SK-N-SH treated with all-trans-retinoic acid at 6 μM for 48 hours (cell line): ENCODE data around the gene EFEMP1.
"Not testable (repeated sequence)": the region's sequence is repeated elsewhere in the genome, so short reads cannot be mapped to it uniquely, and the experiment has no call there.

Experiments used
- ATAC-seq: fragments of 200-7000 bp; cut with Tn5 transposase; 3 replicates; pipeline ENCODE4 v1.9.1; 2020; ENCODE audit warnings: mild to moderate bottlenecking, moderate library complexity
- ARNTL ChIP-seq: fragments of 450-650 bp; formaldehyde crosslinking; IDR thresholded peaks from 2 replicates; pipeline ENCODE4 v1.5.0; 2020; ENCODE audit warnings: low read depth, mild to moderate bottlenecking, moderate library complexity, borderline replicate concordance
- BACH2 ChIP-seq: fragments of 250-450 bp; sonication (Bioruptor Pico); IDR thresholded peaks from 2 replicates; pipeline ENCODE4 v1.9.0; 2021; ENCODE audit warnings: mild to moderate bottlenecking, borderline replicate concordance
- CSDC2 ChIP-seq: fragments of 250-450 bp; sonication (Bioruptor Pico); IDR thresholded peaks from 2 replicates; pipeline ENCODE4 v1.5.0; 2020; ENCODE audit warnings: mild to moderate bottlenecking, moderate library complexity
- OSR1 ChIP-seq: fragments of 250-450 bp; sonication (Bioruptor Pico); IDR thresholded peaks from 2 replicates; pipeline ENCODE4 v1.8.0; 2022; ENCODE audit warnings: moderate library complexity, mild to moderate bottlenecking, inconsistent platforms
- RARB ChIP-seq: fragments of 250-450 bp; sonication (Bioruptor Pico); IDR thresholded peaks from 2 replicates; pipeline ENCODE4 v1.8.0; 2021; ENCODE audit warnings: mild to moderate bottlenecking, moderate library complexity
- SNAI2 ChIP-seq: fragments of 250-450 bp; sonication (Bioruptor Pico); IDR thresholded peaks from 2 replicates; pipeline ENCODE4 v1.5.0; 2020; ENCODE audit warnings: mild to moderate bottlenecking, moderate library complexity
- TCF4 ChIP-seq: fragments of 250-450 bp; sonication (Bioruptor Pico); IDR thresholded peaks from 2 replicates; pipeline ENCODE4 v1.8.0; 2021; ENCODE audit warnings: mild to moderate bottlenecking, moderate library complexity, borderline replicate concordance
- TOX ChIP-seq: fragments of 250-450 bp; sonication (Bioruptor Pico); IDR thresholded peaks from 2 replicates; pipeline ENCODE4 v1.8.0; 2021; ENCODE audit warnings: mild to moderate bottlenecking, moderate library complexity, borderline replicate concordance
- ZNF565 ChIP-seq: fragments of 450-650 bp; formaldehyde crosslinking; conservative IDR thresholded peaks from 2 replicates; pipeline ENCODE4 v1.5.0; 2020; ENCODE audit warnings: low read depth, mild to moderate bottlenecking, moderate library complexity
- ZNF70 ChIP-seq: fragments of 450-650 bp; formaldehyde crosslinking; IDR thresholded peaks from 2 replicates; pipeline ENCODE4 v1.5.0; 2020; ENCODE audit warnings: mild to moderate bottlenecking, moderate library complexity
- ZNF8 ChIP-seq: fragments of 450-650 bp; formaldehyde crosslinking; IDR thresholded peaks from 2 replicates; pipeline ENCODE4 v1.5.0; 2020; ENCODE audit warnings: mild to moderate bottlenecking, moderate library complexity
- TF ChIP-seq, protein P1 (sequence below): fragments of 250-450 bp; sonication (Bioruptor Pico); IDR thresholded peaks from 2 replicates; pipeline ENCODE4 v1.8.0; 2021; ENCODE audit warnings: low read depth, mild to moderate bottlenecking, moderate library complexity, borderline replicate concordance
- TF ChIP-seq, protein P2 (sequence below): fragments of 250-450 bp; sonication (Bioruptor Pico); IDR thresholded peaks from 2 replicates; pipeline ENCODE4 v1.5.0; 2020; ENCODE audit warnings: mild to moderate bottlenecking, moderate library complexity
- TF ChIP-seq, protein P3 (sequence below): fragments of 250-450 bp; sonication (Bioruptor Pico); IDR thresholded peaks from 2 replicates; pipeline ENCODE4 v1.5.1; 2021; ENCODE audit warnings: mild to moderate bottlenecking, moderate library complexity
- TF ChIP-seq, protein P4 (sequence below): fragments of 250-450 bp; sonication (Bioruptor Pico); IDR thresholded peaks from 2 replicates; pipeline ENCODE4 v1.8.0; 2020; ENCODE audit warnings: mild to moderate bottlenecking, moderate library complexity, borderline replicate concordance

EFEMP1 gene

DNA sequence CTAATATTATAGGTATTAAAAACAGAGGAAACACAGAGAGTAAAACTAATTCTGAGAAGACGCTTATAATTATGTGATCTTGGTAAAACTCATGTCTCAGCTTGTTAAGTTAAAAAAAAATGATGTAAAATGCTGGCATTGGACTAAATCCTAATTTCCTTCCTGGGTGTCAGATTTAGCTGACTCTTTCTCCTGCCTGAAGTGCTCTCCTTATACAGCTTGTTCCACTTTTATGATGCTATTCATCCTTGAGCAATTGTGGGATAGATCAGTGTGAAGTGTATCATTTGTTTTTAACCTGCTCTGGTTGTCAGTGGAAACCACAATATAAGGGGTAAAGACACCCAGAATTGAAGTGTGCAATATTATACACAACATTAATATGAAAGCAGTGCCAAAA is 84.9 kb downstream of the EFEMP1 start (continued):
- TF ChIP-seq, protein P1, sequence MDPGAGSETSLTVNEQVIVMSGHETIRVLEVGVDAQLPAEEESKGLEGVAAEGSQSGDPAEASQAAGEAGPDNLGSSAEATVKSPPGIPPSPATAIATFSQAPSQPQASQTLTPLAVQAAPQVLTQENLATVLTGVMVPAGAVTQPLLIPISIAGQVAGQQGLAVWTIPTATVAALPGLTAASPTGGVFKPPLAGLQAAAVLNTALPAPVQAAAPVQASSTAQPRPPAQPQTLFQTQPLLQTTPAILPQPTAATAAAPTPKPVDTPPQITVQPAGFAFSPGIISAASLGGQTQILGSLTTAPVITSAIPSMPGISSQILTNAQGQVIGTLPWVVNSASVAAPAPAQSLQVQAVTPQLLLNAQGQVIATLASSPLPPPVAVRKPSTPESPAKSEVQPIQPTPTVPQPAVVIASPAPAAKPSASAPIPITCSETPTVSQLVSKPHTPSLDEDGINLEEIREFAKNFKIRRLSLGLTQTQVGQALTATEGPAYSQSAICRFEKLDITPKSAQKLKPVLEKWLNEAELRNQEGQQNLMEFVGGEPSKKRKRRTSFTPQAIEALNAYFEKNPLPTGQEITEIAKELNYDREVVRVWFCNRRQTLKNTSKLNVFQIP (CRISPR knock-in tag) = no peak
- TF ChIP-seq TCF4 = no peak

DNA sequence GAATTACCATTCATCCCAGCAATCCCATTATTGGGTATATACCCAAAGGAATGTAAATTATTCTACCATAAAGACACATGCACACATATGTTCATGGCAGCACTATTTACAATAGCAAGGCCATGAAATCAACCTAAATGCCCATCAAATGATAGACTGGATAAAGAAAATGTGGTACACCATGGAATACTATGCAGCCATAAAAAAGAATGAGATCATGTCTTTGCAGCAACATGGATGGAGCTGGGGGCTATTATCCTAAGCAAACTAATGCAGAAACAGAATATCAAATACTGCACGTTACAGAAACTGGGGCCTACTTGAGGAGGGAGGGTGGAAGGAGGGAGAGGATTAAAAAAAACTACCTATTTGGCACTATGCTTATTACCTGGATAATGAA is 85.5 kb downstream of the EFEMP1 start:
- ATAC-seq = not testable (repeated sequence)

DNA sequence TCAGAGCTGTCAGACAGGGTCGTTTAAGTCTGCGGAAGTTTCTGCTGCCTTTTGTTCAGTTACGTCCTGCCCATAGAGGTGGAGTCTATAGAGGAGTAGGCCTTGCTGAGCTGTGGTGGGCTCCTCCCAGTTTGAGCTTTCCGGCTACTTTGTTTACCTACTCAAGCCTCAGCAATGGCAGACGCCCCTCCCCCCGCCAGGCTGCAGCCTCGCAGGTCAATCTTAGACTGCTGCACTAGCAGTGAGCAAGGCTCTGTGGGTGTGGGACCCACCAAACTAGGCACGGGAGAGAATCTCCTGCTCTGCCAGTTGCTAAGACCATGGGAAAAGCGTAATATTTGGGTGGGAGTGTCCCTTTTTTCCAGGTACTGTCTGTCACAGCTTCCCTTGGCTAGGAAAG is 86.5 kb downstream of the EFEMP1 start:
- TF ChIP-seq CSDC2 (CRISPR knock-in tag) = no peak
- no peak for ATAC-seq

DNA sequence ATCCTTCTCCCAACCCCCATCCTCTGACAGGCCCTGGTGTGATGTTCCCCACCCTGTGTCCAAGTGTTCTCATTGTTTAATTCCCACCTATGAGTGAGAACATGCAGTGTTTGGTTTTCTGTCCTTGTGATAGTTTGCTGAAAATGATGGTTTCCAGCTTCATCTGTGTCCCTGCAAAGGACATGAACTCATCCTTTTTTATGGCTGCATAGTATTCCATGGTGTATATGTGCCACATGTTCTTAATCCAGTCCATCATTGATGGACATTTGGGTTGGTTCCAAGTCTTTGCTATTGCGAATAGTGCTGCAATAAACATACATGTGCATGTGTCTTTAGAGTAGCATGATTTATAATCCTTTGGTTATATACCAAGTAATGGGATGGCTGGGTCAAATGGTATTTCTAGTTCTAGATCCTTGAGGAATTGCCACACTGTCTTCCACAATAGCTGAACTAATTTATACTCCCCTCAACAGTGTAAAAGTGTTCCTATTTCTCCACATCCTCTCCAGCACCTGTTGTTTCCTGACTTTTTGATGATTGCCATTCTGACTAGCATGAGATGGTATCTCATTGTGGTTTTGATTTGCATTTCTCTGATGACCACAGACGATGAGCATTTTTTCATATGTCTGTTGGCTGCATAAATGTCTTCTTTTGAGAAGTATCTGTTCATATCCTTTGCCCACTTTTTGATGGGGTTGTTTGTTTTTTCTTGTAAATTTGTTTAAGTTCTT is 91.7 kb downstream of the EFEMP1 start:
- not testable (repeated sequence) for ATAC-seq

DNA sequence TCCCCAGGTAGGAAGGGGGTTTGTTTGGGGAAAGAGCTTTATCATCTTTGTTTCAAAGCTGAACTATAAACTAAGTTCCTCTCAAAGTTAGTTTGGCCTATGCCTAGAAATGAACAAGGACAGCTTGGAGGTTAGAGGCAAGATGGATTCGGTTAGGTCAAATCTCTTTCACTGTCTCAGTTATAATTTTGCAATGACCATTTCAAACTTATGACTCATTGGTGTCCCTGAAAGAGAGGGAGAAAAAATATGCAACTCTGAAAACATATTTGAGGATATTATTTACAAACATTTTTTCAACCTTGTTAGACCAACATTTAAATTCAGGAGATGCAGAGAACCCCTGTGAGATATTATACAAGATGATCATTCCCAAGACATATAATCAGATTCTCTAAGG is 95.7 kb downstream of the EFEMP1 start:
- ATAC-seq = no peak
- TF ChIP-seq OSR1 = no peak
- TF ChIP-seq, protein P1 (CRISPR knock-in tag) = no peak
- no peak for TF ChIP-seq SNAI2 (CRISPR knock-in tag)
- TF ChIP-seq TOX (CRISPR knock-in tag) = no peak
- TF ChIP-seq ZNF8 = no peak
- TF ChIP-seq, protein P2, sequence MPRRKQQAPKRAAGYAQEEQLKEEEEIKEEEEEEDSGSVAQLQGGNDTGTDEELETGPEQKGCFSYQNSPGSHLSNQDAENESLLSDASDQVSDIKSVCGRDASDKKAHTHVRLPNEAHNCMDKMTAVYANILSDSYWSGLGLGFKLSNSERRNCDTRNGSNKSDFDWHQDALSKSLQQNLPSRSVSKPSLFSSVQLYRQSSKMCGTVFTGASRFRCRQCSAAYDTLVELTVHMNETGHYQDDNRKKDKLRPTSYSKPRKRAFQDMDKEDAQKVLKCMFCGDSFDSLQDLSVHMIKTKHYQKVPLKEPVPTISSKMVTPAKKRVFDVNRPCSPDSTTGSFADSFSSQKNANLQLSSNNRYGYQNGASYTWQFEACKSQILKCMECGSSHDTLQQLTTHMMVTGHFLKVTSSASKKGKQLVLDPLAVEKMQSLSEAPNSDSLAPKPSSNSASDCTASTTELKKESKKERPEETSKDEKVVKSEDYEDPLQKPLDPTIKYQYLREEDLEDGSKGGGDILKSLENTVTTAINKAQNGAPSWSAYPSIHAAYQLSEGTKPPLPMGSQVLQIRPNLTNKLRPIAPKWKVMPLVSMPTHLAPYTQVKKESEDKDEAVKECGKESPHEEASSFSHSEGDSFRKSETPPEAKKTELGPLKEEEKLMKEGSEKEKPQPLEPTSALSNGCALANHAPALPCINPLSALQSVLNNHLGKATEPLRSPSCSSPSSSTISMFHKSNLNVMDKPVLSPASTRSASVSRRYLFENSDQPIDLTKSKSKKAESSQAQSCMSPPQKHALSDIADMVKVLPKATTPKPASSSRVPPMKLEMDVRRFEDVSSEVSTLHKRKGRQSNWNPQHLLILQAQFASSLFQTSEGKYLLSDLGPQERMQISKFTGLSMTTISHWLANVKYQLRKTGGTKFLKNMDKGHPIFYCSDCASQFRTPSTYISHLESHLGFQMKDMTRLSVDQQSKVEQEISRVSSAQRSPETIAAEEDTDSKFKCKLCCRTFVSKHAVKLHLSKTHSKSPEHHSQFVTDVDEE = no peak
- no peak for TF ChIP-seq RARB (CRISPR knock-in tag)
- no peak for TF ChIP-seq ZNF565 (CRISPR knock-in tag)
- TF ChIP-seq, protein P3, sequence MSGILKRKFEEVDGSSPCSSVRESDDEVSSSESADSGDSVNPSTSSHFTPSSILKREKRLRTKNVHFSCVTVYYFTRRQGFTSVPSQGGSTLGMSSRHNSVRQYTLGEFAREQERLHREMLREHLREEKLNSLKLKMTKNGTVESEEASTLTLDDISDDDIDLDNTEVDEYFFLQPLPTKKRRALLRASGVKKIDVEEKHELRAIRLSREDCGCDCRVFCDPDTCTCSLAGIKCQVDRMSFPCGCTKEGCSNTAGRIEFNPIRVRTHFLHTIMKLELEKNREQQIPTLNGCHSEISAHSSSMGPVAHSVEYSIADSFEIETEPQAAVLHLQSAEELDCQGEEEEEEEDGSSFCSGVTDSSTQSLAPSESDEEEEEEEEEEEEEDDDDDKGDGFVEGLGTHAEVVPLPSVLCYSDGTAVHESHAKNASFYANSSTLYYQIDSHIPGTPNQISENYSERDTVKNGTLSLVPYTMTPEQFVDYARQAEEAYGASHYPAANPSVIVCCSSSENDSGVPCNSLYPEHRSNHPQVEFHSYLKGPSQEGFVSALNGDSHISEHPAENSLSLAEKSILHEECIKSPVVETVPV = no peak
- TF ChIP-seq, protein P4, sequence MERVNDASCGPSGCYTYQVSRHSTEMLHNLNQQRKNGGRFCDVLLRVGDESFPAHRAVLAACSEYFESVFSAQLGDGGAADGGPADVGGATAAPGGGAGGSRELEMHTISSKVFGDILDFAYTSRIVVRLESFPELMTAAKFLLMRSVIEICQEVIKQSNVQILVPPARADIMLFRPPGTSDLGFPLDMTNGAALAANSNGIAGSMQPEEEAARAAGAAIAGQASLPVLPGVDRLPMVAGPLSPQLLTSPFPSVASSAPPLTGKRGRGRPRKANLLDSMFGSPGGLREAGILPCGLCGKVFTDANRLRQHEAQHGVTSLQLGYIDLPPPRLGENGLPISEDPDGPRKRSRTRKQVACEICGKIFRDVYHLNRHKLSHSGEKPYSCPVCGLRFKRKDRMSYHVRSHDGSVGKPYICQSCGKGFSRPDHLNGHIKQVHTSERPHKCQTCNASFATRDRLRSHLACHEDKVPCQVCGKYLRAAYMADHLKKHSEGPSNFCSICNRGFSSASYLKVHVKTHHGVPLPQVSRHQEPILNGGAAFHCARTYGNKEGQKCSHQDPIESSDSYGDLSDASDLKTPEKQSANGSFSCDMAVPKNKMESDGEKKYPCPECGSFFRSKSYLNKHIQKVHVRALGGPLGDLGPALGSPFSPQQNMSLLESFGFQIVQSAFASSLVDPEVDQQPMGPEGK (CRISPR knock-in tag) = no peak

DNA sequence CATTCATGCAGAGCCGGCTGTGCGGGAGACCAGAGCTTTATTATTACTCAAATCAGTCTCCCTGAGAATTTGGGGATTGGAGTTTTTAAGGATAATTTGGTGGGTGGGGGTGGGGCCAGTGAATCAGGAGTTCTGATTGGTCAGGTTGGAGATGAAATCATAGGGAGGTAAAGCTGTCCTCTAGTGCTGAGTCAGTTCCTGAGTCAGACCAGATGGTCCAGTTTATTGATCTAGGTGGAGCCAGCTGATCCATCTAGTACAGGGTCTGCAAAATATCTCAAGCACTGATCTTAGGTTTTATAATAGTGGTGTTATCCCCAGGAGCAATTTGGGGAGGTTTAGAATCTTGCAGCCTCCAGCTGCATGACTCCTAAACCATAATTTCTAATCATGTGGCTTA is 96.2 kb downstream of the EFEMP1 start:
- not testable (repeated sequence) for ATAC-seq

DNA sequence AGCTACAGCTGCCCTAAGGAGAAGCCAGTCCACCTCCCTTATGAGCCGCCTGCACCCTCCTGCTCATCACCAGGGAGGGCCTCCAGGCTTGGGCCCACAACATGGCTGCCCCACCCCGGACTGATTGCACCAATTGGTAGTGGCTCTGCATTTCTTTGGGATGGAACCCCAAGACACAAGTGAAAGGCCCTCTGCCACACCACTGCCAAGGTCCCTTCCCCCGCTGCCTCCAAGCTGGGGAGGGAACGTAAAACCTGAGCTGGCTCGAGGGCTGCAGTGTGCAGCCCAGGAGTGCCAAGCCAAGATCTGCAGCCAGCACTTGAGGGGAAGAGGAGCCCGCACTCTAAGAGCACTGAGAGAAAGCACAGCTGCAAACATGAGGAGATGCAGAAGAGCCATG is 97.3 kb downstream of the EFEMP1 start:
- no peak for ATAC-seq
- TF ChIP-seq, protein P3 = no peak
- TF ChIP-seq ZNF70 (no peak), ZNF8 (no peak), ARNTL (CRISPR knock-in tag) (no peak), BACH2 (no peak)
- TF ChIP-seq, protein P1 (CRISPR knock-in tag) = no peak
